CD4-positive, alpha-beta T cell treated with Interleukin-15 for 1 hour (primary cell): ENCODE measurements around the gene CEP89.
"Not testable (repeated sequence)": the region's sequence is repeated elsewhere in the genome, so short reads cannot be mapped to it uniquely, and the experiment has no call there.

Experiments
- DNase-seq: peaks from one replicate; pipeline ENCODE4 v3.0.0-alpha.2; 2020

The CEP89 gene

GRCh38 chr19:32971715-32972540, at the start of gene CEP89, which contains the start of gene FAAP24:
Gene CEP89 (minus strand): TSS chr19:32971958. CDS start chr19:32971874, 84 bp downstream.
Gene FAAP24 (plus strand): TSS chr19:32972242. CDS start chr19:32973197, 955 bp downstream.
- peak; percentile 98 for DNase-seq

DNA sequence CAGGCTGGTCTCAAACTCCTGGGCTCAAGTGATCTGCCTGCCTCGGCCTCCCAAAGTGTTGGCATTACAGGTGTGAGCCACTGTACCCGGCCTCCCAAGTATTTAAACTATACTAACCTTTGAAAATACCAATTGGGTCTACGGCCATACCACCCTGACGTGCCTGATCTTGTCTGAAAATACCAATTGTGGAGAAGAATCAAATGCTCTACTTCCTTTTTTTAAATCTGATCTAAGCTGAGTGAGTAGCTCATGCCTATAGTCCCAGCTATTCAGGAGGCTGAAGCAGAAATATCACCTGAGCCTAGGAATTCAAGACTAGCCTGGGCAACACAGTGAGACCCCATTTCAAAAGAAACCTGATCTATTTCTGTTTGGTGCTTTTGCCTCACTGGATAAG, 39.1 kb upstream of the CEP89 start:
- DNase-seq = not testable (repeated sequence)

- DNase-seq = no peak
Measured at GRCh38 chr19:33008738-33009137, 37.0 kb upstream of the CEP89 start.

DNA sequence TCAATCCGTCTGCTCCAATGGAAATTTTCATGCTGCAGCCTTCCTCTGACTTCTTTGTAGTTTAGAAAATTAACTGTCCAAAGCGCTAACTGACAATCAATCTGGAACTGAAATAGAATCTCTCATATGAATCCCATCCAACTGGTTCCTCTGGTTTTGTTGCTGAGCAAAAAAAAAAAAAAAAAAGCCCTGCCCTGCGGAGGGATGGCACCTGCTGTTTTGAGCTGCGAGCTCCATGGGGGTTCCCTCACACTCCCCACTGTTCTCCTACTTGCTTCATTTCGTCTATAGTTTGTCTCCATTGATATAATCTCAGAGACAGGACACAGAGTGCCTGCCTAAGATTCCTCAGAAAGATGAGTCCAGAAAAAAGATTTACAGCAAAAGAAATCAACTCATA, 33.7 kb upstream of the CEP89 start:
- DNase-seq = no peak

DNA sequence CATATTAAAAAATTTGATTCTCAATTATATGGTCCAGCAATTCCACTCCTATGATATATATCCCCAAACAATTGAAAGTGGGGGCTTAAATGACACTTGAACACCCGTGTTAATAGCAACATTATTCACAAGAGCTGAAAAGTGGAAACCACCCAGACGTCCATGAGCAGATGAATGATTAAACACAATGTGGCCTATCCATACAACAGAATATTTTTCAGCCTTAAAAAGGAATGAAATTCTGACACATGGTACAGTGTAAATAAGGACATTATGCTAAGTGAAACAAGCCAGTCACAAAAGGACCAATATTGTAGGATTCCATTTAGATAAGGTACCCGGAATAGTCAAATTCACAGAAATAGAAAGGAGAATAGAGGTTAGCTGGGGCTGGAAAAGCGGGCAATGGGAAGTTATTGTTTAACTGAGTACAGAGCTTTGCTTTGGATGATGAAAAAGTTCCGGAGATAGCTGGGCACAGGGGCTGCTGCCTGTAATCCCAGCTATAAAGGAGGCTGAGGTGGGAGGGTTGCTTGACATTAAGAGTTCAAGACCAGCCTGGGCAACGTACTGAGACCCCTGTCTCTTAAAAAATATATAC, 31.8 kb upstream of the CEP89 start:
- not testable (repeated sequence) for DNase-seq

DNA sequence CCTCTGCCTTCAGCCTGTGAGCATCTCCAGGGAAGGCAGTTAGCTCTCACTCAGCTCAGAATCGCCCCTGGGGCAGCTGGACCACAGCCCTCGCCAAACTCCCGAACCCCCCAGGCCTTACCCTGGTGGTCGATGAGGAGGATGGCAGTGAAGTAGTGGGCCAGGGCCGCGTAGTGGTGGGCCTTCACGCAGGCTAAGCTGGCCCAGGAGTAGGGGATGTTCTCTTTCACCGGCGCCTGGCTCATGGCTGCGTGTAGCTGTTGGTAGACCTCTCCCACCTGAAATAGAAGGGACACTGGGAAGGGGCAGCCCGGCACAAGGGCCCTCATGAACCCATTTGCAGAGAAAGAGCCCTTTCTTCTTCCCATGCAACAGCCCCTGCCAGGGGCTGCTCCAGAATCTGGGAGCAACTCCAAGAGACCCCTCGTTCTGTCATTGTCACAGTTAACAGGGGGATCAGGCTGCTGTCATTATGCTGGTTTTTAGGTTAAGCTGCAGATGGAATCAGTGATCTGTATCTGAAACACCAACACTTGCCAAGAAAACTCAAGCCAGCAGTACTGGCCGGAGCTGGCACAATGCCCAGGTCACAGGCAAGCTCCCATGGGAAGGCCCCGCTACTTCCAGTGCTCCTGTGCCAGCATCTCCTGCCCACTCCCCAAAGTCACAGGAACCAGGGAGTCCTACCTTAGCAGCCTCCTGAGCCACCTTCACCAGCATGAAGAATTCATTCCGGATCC, 30.5 kb upstream of the CEP89 start:
- DNase-seq = not testable (repeated sequence)

GRCh38 chr19:33000910-33001309, 29.2 kb upstream of the CEP89 start:
- DNase-seq = no peak

- no peak for DNase-seq
Measured at GRCh38 chr19:33000510-33000909, 28.8 kb upstream of the CEP89 start.

- DNase-seq = no peak
Measured at GRCh38 chr19:32998722-32999121, 27.0 kb upstream of the CEP89 start.

DNA sequence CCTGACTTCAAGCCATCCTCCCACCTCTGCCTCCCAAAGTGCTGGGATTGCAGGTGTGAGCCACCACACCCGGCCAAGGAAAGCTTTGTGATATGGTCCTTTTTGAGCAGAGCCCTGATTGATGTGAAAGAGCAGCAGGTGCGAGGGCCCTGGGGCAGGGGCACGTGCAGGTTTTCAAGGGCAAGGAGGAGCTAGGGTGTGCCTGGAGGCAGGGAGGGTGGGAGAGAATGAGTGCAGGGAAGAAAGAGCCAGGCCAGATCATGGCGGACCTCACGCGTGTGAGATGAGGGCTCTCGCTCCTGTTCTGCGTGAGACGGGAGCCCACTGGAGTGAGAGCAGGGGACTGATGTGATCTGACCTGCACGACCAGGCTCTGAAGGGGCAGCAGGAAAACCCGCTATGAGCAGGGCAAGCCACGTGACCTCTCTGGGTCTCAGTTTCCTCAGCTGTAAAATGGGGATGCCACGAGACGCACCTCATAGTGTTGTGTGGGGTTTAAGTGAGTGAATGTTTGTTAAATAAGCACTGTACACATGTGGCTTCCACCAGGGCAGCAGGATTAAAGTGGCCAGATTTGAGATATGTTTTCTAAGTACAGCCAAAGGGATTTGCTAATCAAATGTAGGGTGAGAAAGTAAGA, 26.1 kb upstream of the CEP89 start:
- no peak for DNase-seq

GRCh38 chr19:32997061-32997464, 25.3 kb upstream of the CEP89 start:
- DNase-seq = not testable (repeated sequence)

DNA sequence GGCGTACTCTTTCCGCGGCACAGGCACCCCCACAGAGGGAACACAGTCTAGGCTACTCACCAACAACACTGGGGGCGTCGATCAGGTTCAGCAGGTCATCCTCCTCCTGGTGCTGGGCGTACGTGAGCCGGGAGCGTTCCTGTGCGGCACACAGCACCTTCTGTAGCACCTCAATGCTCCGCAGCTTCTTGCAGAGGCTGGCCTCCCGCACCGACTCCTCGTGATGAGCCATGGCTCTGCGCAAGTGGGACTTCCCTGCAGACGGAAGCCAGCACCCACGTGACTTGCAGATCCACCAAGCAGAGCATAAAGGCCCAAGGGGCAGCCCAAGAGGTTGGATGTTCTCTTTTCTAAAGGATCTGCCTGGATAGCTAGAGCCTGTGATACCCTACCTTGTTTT, 24.2 kb upstream of the CEP89 start:
- not testable (repeated sequence) for DNase-seq

GRCh38 chr19:32988724-32989123, 17.0 kb upstream of the CEP89 start:
- no peak for DNase-seq

- DNase-seq = not testable (repeated sequence)
Measured at GRCh38 chr19:32988254-32988653, 16.5 kb upstream of the CEP89 start.

- not testable (repeated sequence) for DNase-seq
Measured at GRCh38 chr19:32982488-32982887, 10.7 kb upstream of the CEP89 start.

DNA sequence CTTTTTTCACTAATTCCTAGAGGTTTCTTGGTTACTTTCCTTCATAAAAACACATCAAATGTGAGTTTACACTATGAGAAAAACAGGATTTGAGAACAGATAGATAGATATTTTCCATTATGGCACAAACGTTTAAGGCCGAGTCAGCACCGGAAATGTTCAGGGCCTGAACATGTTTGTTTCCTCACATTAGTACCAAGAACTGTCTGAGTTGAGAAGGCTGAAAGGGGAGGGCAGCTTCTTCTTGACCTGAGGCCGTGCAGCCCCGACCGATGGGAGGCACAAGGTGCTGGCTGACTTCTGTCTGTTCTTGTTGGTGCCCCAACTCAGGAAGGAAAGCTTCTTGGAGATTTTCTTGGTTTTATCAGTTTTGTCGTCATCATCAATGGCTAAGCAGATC, 8.0 kb upstream of the CEP89 start:
- DNase-seq = not testable (repeated sequence)

GRCh38 chr19:32977813-32978212, 6.1 kb upstream of the CEP89 start:
- DNase-seq = not testable (repeated sequence)

GRCh38 chr19:32977280-32977679, 5.5 kb upstream of the CEP89 start:
- DNase-seq = no peak

GRCh38 chr19:32976223-32976805, 4.6 kb upstream of the CEP89 start:
- peak; percentile 48 for DNase-seq

DNA sequence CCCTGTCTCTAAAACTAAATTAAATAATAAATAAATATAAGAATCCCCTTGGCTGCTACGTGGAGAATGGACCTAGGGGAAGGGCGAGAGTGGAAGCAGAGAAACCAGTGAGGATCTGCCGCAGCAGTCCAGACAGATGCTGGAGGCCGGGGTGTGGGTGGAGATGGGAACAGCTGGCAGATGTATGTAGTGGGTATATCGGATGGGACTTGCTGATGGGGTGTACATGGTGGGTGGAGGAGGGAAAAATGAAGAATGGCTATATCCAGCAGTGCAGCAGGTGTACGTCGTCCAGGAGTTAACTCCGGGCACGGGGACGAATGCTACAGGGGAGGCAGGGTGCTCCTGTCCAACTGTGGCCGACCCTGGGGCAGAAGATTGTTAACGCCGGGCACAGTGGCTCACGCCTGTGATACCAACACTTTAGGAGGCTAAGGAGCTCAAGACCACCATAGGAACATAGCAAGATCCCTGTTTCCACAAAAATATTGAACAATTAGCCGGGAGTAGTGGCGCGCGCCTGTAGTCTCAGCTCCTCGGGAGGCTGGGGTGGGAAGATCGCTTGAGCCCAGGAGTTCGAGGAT, 654 bp downstream of the CEP89 start:
- no peak for DNase-seq

DNA sequence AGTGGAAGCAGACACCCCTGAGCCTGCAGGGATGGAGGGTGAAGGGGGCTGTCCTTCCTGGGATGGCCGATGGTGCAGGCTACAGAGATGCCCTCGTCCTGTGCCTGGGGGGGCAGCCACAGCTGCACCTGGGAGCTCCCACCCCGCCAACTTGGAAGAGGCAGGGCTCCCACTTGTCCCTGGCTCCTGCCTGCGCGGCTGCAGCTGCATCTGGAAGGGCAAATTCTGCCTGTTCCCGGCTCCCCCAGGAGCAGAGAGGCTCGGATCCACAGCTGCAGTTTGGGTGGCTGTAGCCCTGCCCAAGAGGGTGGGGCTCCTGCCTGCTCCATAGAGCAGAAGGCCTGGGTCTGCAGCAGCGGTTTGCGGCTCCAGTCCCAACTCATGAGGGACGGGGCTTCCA, 2.2 kb downstream of the CEP89 start:
- DNase-seq = no peak

GRCh38 chr19:32966750-32967149, 5.0 kb downstream of the CEP89 start:
- DNase-seq = no peak
